GM21528 (cell line): ENCODE measurements around the gene FHOD3.

Experiments
- ATAC-seq: cut with Tn5 transposase; IDR thresholded peaks from one replicate; pipeline ENCODE4 v1.9.1; 2021; ENCODE audit warnings: mild to moderate bottlenecking, moderate library complexity; ENCODE audit not compliant: unreplicated experiment, low FRiP score

FHOD3 gene

DNA sequence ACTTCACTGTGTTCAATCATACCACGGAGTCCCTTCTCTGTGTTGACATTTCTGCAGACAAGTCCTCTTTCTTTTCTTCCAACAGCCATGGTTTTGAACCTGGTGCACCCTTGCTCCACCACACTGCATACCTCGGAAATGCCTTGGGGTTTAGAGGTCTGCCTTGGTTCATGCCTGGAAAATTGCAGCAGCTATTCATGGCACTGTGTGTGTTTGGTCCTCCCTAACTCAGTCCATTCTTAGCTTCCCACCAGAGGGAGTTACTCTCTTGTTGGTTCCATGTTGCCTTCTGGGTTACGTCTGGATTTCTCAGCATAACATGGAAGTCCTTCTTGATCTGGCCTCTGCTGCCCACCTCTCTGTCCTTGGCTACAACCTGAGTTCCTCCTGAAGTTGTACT lies 206.0 kb downstream of the FHOD3 start:
- no peak for ATAC-seq

DNA sequence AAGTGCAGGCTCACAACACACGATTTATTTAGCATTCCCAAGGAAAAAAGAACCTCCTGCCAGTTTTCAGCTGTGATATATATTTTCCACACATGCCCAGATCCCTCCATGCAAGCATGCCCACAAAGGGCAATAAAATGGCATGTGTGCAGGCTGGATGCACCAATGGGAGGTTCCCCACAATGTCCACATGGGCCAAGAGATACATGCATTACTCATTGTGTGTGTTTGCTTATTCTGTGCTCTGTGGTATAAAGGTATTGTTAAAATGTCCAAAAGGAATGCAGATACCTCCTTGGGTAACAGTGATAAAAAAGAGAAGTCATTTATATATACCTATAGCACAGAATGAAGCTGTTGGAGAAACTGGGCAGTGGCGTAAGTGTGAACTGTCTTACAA lies 207.4 kb downstream of the FHOD3 start:
- no peak for ATAC-seq

DNA sequence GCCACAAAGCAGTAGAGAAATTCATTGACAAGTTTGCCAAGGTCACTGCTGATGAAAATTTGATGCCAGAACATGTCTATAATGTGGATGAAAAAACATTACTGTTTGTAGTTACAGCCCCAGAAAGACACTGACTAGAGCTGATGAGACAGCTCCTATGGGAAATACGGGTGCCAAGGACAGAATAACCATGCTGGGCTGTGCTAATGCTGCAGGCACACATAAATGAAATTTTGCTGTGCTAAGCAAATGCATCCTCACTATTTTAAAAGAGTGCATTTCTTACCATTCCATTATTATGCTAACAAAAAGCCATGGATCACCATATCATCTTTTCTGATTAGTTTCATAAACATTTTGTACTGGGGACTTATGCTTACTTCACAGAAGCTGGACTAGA lies 208.2 kb downstream of the FHOD3 start:
- ATAC-seq, result no peak

DNA sequence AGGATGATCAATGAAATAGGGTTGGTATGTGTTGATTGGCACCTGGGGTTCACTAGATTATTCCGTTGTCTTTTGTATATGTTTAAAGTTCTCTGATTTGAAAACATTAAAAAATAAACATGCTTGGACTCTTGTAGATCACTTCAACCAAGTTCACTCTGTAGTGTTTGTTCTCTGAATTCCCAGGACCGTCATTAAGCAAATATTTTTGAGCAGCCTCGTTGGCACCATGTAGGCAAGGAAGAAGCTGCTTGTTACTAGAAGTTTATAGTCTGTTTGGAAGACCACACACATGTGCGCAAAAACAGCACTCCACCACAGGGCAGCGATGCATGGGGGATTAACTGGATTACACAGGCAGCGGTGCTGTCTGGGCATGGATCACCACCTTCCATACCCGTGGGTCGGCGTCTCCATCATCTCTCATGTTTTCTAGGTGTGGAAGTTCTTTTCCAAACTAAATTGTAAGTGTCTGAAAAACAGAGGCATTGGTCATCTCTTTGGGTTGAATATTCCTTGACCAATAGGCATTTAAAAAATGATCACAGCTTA lies 212.2 kb downstream of the FHOD3 start:
- ATAC-seq, result no peak

- no peak for ATAC-seq
These were observed 214.4 kb downstream of the FHOD3 start for GRCh38 chr18:36511791-36512352.

GRCh38 chr18:36513556-36513955 lies 216.0 kb downstream of the FHOD3 start:
- ATAC-seq, result no peak

DNA sequence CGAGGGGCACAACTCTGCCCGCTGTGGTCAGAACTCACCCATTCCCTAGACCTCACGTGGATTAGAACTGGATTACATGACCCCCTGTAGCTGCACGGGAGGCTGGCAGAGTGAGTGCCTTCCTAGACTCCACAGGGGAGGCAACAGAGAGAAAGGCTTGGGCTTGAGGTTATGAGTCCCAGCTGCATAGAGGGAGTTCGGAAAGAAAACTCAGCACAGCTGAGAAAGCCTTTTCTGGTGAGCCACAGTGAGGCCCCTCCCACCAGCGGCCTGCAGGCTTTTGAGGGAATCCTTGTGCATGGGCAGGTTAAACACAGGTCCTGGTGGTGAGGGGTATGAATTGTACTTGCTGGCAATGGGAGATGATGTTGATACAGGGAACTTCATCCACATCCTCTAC lies 217.3 kb downstream of the FHOD3 start:
- ATAC-seq, result no peak

- no peak for ATAC-seq
These were observed 218.7 kb downstream of the FHOD3 start for GRCh38 chr18:36516258-36516657.

- no peak for ATAC-seq
These were observed 219.2 kb downstream of the FHOD3 start for GRCh38 chr18:36516726-36517125.

DNA sequence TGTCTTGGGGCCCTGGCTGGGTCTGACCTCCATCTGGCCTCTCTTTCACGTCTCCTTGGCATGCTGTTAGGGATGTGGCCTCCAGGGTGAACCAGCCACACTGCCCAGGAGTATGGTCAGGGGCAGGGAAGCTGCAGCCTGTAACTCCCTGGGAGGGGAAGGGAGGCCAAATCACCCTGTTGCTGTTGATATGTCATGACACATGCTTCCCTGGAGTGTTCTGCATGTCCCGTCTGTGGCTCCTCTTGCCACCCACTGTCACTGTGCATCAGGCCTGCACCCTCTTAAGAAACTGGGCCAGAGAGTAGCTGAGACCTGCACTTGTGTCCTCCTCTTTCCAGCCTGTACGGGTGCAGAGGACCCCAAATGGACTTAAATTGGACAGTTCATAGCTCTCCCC lies 221.3 kb downstream of the FHOD3 start:
- ATAC-seq, result no peak

DNA sequence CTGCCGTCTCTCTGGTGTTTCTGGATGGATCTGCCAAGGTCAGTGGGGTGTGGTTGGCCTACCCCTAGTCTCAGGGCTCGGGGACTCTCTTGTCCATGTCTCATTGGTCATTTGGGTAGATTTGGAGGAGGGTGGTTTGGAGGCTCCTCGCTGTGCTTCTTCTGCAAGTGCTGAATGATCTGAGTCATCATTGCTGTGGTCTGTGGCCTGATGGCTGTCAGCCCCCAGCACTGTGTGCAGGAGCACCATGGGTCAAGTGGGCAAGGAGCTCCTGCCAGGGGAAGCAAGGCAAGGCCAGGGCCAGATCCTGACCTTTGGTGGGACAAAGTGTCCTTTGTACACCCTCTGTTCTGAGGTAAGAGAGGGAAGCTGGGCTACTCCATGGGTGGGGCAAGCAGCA lies 221.8 kb downstream of the FHOD3 start:
- no peak for ATAC-seq

GRCh38 chr18:36522509-36522908 lies 225.0 kb downstream of the FHOD3 start:
- no peak for ATAC-seq

- no peak for ATAC-seq
These were observed 228.4 kb downstream of the FHOD3 start for GRCh38 chr18:36525913-36526312.

- ATAC-seq, result no peak
These were observed 229.1 kb downstream of the FHOD3 start for GRCh38 chr18:36526611-36527010.

DNA sequence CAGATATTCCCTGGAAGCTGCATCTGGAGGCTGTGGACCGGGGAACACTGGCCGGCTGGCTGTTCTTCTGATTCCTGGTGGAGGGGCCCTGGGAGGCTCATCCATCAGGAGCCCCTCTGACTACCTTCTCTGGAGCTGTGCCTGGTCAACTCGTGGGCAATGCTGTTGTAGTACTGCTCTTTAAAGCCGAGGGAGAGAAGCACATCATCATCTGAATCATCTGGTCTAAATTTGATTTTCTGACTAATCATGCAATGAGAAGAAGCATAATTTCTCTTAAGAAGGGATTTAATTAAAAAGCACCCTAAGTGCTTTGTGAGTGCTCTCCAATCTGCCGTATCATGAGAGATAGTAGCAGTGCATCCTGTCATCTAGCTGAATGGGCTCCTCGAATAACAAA lies 229.5 kb downstream of the FHOD3 start:
- ATAC-seq, result no peak

DNA sequence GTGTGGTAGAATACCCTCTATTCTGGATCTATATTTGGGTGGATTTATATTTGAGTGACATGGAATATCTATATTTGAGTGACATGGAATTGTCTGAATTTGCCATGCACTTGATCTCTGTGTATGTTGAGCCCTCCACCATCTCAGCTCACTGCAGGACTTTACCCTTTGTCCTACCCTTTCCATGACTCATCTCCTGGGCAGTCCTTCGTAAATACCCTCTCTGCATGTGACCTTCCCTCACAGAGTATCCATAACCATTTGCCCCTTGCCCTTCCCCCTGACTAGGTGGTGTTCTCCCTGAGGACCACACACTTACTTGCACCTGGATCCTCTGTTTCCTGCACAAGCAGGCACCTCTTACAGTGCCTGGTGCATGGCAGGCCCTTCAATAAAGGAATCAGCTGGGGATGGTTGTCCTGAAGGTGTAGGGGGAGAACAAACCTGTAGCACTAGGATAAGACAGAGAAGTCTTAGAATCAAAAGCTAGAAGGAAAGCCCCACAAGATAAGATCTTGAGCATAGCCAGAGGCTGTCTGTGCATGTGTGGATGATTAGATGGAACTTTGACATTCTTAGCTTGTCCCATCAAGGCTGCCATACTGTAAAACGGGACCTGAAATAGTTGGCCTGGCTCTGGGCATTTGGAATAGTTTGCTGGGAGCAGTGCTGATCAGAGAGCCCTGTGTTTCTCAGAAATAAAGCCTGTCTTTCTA lies 230.4 kb downstream of the FHOD3 start:
- no peak for ATAC-seq

- no peak for ATAC-seq
These were observed 232.2 kb downstream of the FHOD3 start for GRCh38 chr18:36529747-36530146.

GRCh38 chr18:36530676-36531405 lies 233.3 kb downstream of the FHOD3 start:
- no peak for ATAC-seq

DNA sequence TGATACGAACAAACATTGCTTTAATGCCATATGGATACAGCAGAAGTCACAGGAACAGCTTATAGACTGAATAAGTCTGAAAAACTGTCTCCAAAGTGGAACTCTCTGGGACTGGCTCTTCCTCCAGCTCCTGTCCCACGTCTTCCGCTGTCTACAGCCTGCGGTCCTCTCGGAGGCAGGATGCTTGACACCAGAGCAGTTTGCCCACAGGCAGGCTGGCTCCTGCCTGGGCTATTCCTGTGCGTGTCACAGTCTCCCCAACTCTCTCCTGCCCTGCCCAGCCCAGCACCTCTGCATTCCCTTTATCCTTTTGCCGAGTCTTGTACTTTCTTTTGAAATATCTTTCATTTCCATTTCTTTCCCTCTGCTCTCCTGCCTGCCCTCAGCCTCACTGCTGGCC lies 234.1 kb downstream of the FHOD3 start:
- no peak for ATAC-seq

GRCh38 chr18:36532394-36532793 lies 234.9 kb downstream of the FHOD3 start:
- no peak for ATAC-seq

- no peak for ATAC-seq
These were observed 235.3 kb downstream of the FHOD3 start for GRCh38 chr18:36532815-36533214.
